A673 (cell line): Measurements from ENCODE around the gene DNAJC21.

Source experiments
- CTCF ChIP-seq: fragments of 300-800, 200-600 bp; sonication (generic); conservative IDR thresholded peaks from 2 replicates; pipeline ENCODE4 v1.5.1; 2017; ENCODE audit warnings: low read depth, mild to moderate bottlenecking, antibody characterized with exemption, low read length, moderate library complexity, mixed read lengths
- EZH2 ChIP-seq: fragments of 200-600 bp; sonication (generic); IDR thresholded peaks from 2 replicates; pipeline ENCODE4 v1.6.1; 2017; ENCODE audit warnings: borderline replicate concordance, low read depth, mild to moderate bottlenecking, mixed read lengths, antibody characterized with exemption, low read length; ENCODE audit not compliant: poor library complexity, severe bottlenecking

GRCh38 chr5:34977934-34978613 lies 48.7 kb downstream of the DNAJC21 start:
- TF ChIP-seq CTCF (no peak), EZH2 (no peak)
